HG02943 (cell line): ENCODE results near the gene SLC17A7.

Source experiments
- ATAC-seq: cut with Tn5 transposase; IDR thresholded peaks from one replicate; pipeline ENCODE4 v1.9.1; 2021; ENCODE audit warnings: mild to moderate bottlenecking, low read depth, moderate library complexity; ENCODE audit not compliant: unreplicated experiment

Gene SLC17A7

GRCh38 chr19:49411681-49412326 is 29.5 kb downstream of the SLC17A7 start:
- ATAC-seq: no peak

DNA sequence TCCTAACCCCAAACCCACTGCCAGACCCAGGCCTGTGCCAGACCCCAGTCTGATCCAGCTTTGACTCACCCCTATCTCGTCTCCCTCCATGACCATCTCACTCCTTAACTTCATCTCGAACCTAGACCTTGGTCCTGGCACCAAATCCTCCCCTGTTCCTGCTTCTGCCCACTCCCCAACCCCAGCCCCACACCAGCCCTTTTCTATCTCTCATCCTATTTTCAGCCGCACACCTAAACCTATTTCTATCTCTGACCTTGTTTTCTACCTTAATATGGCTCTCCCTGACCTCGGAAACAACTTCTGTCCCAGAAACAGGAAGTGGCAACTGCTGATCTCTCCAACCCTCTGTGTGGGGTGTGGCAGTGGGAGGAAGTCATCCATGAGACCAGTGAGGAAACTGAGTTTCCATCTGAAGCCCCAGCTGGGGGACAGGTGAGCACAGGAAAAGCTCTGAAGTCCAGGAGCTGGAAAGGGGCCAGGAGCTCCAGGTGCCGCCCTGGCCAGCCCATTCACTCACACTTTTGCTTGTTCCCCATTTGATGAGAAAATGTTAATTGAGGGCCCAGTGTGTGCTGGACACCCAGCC is 31.8 kb downstream of the SLC17A7 start:
- no peak for ATAC-seq

DNA sequence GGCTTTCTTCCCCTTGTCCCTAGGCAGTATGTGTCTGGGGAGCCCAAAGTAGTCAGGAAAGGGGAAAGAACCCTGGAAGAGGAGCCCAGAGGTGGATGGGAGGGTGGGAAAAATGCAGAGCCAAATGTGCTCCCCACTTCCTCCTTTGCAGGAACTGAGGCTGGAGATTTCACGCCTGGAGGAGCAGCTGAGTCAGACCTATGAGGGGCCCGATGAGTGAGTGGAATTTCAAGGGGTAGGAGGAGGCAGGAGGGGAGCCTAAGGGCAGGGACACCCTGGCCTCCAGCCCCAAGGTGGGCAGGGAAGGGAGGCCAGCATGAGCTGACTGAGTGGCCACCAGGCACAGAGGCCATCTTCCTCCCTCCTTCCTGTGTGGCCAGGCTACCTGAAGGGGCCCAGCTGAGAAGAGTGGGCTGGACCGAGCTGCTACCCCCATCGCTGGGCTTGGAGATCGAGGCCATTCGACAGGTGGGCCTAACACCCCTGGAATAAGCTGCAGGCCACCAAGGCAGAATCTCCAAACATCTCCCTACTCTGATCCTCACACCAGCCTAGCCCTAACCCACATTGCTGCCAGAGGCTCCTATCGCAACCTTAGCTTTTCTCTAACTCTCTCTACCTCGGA is 32.4 kb downstream of the SLC17A7 start:
- no peak for ATAC-seq

DNA sequence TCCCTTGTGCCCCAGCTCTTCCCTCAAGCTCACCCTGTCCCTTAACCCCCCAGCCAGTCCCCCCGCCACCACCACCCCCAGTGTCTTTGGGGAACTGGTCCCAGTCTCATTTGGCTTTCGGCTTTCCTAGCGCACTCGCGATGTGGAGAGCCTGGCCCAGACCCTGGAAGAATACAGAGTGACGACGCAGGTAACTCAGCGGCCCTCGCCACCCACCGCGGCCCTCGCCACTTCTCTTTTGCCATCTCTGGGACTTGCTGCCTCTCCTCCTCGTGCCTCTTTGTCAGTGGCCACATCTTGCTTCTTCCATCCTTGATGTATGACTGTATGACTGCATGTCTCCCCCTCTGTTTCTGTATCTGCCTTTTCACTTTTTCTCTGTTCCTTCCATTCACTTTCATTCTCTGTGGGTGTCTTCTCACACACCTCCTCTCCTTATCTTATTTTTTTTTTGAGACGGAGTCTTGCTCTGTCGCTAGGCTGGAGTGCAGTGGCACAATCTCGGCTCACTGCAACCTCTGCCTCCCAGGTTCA is 33.8 kb downstream of the SLC17A7 start:
- no peak for ATAC-seq

GRCh38 chr19:49407079-49407478 is 34.2 kb downstream of the SLC17A7 start:
- no peak for ATAC-seq

DNA sequence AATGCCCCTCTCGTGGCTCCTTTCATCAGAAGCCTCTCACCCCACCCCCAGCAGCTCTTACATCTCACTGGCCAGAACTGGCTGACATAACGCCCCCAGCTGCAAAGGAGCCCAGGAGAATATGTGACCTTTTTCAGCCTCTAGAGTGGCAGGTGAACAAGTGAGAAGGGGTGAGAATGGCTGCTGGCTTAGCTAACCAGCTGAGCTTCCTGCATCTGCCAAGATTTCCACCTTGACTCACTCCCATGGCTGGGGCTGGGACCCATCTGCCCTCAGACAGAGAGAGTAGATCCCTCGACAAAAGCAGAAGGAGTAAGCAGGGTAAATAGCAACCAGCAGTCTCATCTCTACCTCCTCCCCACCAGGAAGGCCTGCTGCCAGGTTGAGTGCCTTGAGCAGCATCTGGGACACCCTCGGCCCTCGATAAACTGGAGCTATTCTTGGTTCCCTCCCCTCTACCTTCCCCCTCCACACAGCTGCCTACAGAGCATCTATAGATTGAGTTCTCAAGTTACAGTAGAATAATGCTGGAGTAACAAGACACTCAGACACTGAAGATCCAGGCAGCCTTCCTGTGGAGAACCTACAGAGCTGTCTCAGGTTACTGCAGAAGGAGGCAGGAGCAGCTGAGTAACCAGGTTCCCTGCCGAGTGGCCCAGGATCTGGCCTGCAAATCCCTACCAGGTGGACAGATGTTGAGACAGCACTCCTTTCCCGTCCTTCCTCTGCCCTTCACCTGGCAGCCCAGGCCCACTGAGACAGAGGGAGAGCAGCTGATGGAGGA is 37.7 kb downstream of the SLC17A7 start:
- no peak for ATAC-seq

GRCh38 chr19:49400029-49400428 is 41.3 kb downstream of the SLC17A7 start:
- no peak for ATAC-seq

GRCh38 chr19:49398931-49399330 is 42.4 kb downstream of the SLC17A7 start:
- no peak for ATAC-seq

DNA sequence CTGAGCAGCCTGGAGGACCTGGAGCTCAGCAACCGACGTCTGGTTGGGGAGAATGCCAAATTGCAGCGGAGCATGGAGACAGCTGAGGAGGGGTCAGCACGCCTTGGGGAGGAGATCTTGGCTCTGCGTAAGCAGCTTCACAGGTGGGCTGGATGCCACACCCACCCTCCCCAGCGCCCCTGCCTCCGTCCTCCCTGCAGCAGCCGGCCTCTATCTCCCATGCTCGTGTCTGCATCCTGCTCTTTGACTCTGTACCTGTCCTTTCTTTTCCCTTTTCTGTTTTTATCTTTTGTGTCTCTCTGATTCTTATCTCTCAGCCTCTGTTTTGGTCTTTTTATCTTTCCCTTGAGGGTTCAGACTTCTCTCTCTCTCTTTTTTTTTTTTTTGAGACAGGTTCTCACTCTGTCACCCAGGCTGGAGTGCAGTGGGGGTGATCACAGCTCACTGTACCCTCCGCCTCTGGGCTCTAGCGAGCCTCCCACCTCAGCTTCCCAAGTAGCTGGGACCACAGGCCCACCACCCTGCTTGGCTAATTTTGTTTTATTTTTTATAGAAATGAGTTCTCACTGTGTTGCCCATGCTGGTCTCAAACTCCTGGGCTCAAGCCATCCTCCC is 43.2 kb downstream of the SLC17A7 start:
- ATAC-seq: no peak

- no peak for ATAC-seq
Observed at GRCh38 chr19:49396738-49397505, 44.4 kb downstream of the SLC17A7 start.

DNA sequence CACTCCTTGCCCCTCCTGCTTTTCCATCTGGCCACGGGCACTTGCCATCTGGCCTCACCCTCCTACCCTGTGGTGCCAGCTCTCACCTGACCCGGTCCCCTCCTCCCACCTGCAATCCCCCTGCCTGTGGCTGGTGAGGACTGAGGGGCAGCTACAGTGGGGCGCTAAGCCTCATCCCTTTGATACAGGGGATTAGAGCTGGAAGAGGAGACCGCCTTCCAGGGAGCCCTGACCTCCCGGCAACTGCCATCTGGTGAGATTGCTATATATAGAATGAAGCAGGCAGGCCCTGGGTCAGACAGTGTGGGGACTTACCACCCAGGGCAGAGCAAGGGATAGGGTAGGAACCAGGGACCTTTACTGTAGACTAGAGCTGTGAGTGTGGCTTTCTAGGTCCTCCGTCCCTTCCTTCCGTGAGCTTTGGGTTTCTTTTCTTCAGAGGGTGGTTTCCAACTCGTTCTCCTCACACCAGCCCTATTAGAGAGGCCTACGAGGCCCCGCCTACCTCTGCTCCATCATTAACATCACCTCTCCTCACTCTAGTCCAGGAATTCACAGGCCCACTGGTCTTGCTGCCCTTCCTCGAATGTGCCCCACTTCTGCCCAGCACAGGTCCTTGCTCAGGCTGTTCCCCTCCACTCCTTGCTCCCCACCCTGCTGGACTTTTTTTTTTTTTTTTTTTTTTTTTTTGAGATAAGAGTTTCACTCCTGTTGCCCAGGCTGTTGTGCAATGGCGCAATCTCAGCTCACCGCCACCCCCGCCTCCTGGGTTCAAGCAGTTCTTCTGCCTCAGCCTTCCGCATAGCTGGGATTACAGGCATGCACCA is 45.5 kb downstream of the SLC17A7 start:
- no peak for ATAC-seq

DNA sequence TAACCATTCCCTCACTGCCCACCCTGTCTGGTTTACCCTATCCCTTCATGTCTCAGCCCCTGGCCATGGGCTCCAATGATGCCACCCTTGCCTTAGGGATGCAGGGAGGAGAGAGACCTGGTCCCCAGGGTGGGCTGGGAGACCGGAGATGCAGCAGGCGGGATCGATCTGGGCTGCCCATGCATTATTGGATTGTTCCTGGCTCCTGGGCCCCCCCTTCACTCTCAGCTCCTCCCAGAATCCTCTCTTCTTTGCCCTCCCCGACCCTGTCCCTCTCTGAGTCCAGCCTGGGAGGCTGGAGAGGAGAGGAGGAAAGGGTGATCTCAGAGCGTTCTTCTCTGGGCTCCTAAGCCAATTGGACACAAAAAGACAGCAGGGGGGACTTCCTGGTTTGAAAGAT is 47.4 kb downstream of the SLC17A7 start:
- ATAC-seq: no peak

DNA sequence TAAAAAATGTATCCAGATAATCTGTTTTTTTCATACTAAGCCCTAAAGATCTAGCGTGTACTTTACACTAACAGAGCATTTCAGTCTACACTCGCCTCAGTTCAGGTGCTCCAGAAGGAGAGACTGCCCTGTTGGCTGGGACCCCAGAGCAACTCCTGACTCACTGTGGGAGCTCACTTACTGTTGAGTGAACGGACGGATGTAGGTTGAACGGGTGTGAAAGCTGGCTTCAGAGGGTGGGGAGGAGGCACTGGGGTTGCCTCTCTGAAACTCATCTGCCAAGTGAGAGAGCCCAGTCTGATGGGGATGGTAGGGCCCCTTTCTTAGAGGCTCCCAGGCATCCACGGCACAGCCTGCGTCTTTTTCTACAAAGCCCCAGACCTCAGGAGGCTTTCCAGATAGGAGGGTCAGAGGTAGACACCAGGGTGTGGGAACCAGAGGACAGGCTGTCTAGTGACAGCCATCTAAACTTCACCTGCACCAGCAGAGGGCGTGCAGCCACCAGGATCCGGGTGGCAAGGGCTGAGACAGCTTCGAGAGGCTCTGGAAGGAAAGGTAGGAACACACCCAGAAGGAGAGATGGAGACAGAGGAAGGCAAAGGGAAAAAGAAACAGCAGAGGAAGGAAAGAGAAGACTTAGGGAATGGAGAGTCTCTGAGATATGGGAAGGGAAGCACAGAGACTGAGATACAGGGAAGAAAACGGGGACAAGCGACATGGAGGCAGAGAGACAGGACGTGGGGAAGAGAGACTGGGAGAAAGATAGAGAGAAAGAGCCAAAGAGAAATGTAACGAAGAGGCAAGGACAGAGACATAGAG is 49.5 kb downstream of the SLC17A7 start:
- no peak for ATAC-seq

DNA sequence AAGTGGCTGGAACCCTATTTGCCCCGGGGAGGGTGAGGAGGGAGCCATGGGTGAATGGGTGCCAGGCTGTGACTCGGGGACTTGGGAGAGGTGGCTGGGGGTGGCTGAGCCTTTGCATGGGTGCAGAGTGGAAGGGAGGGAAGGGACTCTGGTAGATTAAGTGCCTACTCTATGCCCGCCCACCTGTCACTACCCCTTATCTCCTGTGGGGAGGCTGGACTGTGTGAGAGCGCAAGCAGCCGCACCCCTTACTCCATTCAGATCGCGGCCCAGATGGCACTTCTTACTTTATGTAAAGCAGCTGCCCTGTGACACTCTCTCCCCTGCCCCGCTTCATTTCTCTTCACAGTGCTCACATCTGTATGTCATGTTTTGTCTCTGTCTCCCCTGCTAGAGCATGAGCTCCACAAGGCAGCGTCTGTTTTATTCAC is 50.4 kb downstream of the SLC17A7 start:
- no peak for ATAC-seq

GRCh38 chr19:49390131-49390928 is 51.0 kb downstream of the SLC17A7 start:
- ATAC-seq: no peak

GRCh38 chr19:49389406-49389805 is 51.9 kb downstream of the SLC17A7 start:
- ATAC-seq: no peak

- no peak for ATAC-seq
Observed at GRCh38 chr19:49387936-49388372, 53.4 kb downstream of the SLC17A7 start, which contains the start of gene KASH5. Gene KASH5 (plus strand): TSS chr19:49388249. CDS start chr19:49390884, 2,635 bp downstream.
